D721Med (cell line): ENCODE measurements around the gene FHL1.

Experiments
- DNase-seq: peaks from one replicate; pipeline ENCODE4 v3.0.0; 2011; ENCODE audit warnings: low spot score; ENCODE audit not compliant: insufficient read length
- FAIRE-seq: peaks from 2 replicates; lab custom pipeline; 2011; peaks lifted over from hg19 to GRCh38; lab: Jason Lieb, UNC
- CTCF ChIP-seq: IDR thresholded peaks from 2 replicates; pipeline ENCODE4 v1.5.1; 2012; ENCODE audit warnings: mild to moderate bottlenecking, control low read depth; ENCODE audit not compliant: insufficient read depth; ENCODE audit errors: missing control alignments

The FHL1 gene

GRCh38 chrX:136211766-136212556, 64.6 kb downstream of the FHL1 start:
- TF ChIP-seq CTCF: no peak
- DNase-seq (no peak), FAIRE-seq (no peak)

- DNase-seq (no peak), FAIRE-seq (no peak)
- TF ChIP-seq CTCF: no peak
Observed at GRCh38 chrX:136212557-136213111, 65.3 kb downstream of the FHL1 start.

DNA sequence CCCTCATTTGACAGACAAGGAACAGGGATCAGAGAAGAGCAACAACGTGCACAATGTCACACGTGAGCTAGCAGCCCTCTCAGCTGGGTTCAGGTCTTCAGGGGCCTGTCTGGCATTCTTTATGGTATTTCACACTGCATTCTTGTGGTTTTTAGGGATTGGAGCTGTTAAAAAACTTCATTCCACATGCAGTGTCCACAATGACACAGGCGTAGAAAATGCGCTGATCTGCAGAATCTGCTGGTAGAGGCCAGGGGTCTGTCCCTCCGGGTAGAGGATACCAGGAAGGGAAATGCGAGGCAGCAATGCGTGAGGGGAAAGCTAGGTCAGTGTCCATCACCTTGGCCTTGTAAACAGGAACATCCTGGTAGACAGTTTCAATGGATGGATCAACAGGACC, 67.2 kb downstream of the FHL1 start:
- FAIRE-seq: no peak
- no peak for TF ChIP-seq CTCF
- DNase-seq: no peak

GRCh38 chrX:136215559-136215958, 68.2 kb downstream of the FHL1 start:
- no peak for TF ChIP-seq CTCF
- FAIRE-seq (no peak), DNase-seq (no peak)

DNA sequence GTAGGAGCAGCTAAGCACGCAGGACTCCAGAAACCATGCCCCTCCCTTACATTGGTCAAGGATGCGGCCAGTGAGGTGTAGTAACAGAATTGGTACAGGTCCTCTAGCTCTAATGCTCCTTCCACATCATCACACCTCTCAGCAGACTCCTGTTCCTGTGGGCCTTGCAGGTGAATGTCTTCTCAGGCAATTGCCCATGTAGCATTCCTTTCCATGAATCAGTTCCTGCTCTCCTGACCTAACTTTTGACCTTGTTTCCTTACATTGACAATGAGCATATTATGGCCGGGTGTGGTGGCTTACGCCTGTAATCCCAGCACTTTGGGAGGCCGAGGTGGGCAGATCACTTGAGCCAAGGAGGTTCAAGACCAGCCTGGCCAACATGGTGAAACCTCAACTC, 72.6 kb downstream of the FHL1 start:
- FAIRE-seq (no peak), DNase-seq (no peak)
- TF ChIP-seq CTCF: no peak

DNA sequence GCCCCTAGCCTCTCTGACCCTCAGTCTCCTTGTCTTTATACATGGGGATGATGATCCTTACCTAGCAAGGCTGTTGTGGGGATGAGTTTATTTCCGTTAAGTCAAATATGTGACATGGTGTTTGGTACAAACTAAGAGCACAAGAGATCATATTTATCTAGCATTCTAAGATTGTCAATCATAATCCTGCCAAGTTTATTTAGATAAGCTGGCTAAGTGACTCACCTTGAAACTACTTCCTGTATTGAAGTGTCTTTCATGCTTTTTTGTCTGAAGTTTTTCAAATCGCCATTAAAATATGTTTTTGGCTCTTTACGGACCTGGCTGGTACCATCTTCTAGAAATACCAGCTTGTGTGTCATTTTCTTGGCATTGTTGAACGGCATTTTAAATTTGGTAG, 73.2 kb downstream of the FHL1 start:
- TF ChIP-seq CTCF: no peak
- FAIRE-seq: no peak
- DNase-seq: no peak

DNA sequence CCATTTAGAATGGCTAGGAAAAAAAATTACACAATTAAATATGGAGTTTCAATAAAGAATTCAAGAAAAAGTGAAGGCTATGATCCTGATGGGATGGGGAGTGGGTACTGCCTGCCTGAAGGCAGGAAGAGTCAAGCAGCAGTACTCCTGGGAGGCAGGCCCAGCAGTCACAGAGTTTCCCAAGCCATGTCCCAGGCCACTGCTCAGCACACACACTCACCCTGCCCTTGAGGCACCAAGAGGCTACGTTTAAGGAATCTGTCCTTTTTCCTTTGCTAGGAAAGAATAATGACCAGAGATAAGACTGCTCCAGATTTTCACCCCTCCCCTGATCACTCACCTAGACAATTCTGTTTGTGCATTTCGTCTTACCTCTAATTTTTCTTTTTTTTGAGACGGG, 73.6 kb downstream of the FHL1 start:
- FAIRE-seq (no peak), DNase-seq (no peak)
- no peak for TF ChIP-seq CTCF
